H1 (cell line): Measurements from ENCODE around the gene HTR6. TPM values are rescaled to one million over a fixed set of nuclear protein-coding genes. Genes with fewer than 3 reads are reported as not detected.
A peak's percentile ranks its signal among the peaks of the same experiment; 100 is the strongest.

Source experiments
- CBX8 ChIP-seq: fragments of 300-800, 300-1000 bp; sonication (generic); IDR thresholded peaks from 2 replicates; pipeline ENCODE4 v1.7.1; 2016; ENCODE audit warnings: low read depth, low read length, borderline replicate concordance
- CREB1 ChIP-seq: IDR thresholded peaks from 2 replicates; pipeline ENCODE4 v1.6.1; 2012; ENCODE audit warnings: inconsistent platforms
- CTCF ChIP-seq, 3 experiments: IDR thresholded peaks; 1 replicate in 2 of 3; 2 replicates in 1 of 3; pipeline versions ENCODE4 v1.5.1 to v1.6.1; 2011; ENCODE audit warnings: low read length in 3 of 3, mild to moderate bottlenecking in 3 of 3, inconsistent platforms in 2 of 3, low read depth in 1 of 3, moderate library complexity in 1 of 3; ENCODE audit not compliant: insufficient read depth in 1 of 3; ENCODE audit errors: control extremely low read depth in 1 of 3
- GTF2F1 ChIP-seq: IDR thresholded peaks from 2 replicates; pipeline ENCODE4 v1.6.1; 2012; ENCODE audit warnings: low read depth, low read length, improper control_type of control experiment, borderline replicate concordance
- HDAC2 ChIP-seq, 2 experiments: fragments of 300-600 bp in 1 of 2; sonication (generic) in 1 of 2; IDR thresholded peaks; 2 replicates each; pipeline ENCODE4 v1.6.1; 2011 to 2012; ENCODE audit warnings: low read depth in 2 of 2, low read length in 2 of 2, mild to moderate bottlenecking in 2 of 2, moderate library complexity in 2 of 2, borderline replicate concordance in 1 of 2, inconsistent platforms in 1 of 2
- KDM4A ChIP-seq: IDR thresholded peaks from one replicate; pipeline ENCODE4 v1.7.1; 2012; ENCODE audit warnings: low read depth, mild to moderate bottlenecking, moderate library complexity, low read length, inconsistent platforms; ENCODE audit not compliant: severe bottlenecking
- USF2 ChIP-seq: IDR thresholded peaks from 2 replicates; pipeline ENCODE4 v1.6.1; 2011; ENCODE audit warnings: low read length, improper control_type of control experiment
- YY1 ChIP-seq: IDR thresholded peaks from 2 replicates; pipeline ENCODE4 v1.6.1; 2011; ENCODE audit warnings: low read depth, mild to moderate bottlenecking, low read length
- polyA plus RNA-seq, 7 experiments: library from polyadenylated mRNA; depleted of rRNA in 3 of 7; stranded (reverse) in 5 of 7; unstranded in 2 of 7; fragments of >200 nt in 5 of 7; fragments of 200-250 nt in 2 of 7; gene quantifications; 1 replicate in 5 of 7; 2 replicates in 1 of 7; 4 replicates in 1 of 7; pipeline versions ENCODE4 v1.2.1 to v1.2.3, GENCODE V29; 2011 to 2013; ENCODE audit warnings: missing spikeins in 2 of 7, mixed read lengths in 2 of 7
- total RNA-seq: library from RNA; stranded (reverse); fragmentation: NEBNext Ultra II Directional; extraction: Animal tissue kit (Norgen Biotek cat#: 25700); gene quantifications from 2 replicates; pipeline ENCODE4 v1.2.1, GENCODE V29; 2021

The HTR6 gene
- total and polyA plus RNA-seq, 2 of the 8 experiments (the other 6 are each of a cell fraction or from before 2014, with no cell fraction given) = 0.76 to 0.95 TPM

GRCh38 chr1:19704247-19705113 is 39.8 kb downstream of the HTR6 start (continued):
- TF ChIP-seq USF2 (no peak), CREB1 (0 out of 2 replicates have a peak, but pooled peaks have one; percentile 20), CBX8 (no peak), GTF2F1 (no peak; the same call in 1 of the 2 replicates), HDAC2 (IDR thresholded peaks at IDR 0.05; ENCODE audit: borderline replicate concordance in 1 of 2, low read depth in 2 of 2, low read length in 2 of 2) (no peak), KDM4A (no peak), CTCF (IDR thresholded peaks at IDR 0.05; ENCODE audit: control extremely low read depth in 1 of 3, insufficient read depth in 1 of 3, low read depth in 1 of 3, low read length in 3 of 3) (peak; percentile 92 to 95 (median 94)), YY1 (peak; percentile 76)
